HL-60 (cell line): ENCODE results near the gene PANK4.

Experiments used
- DNase-seq, 2 experiments: peaks; one replicate each; pipeline ENCODE4 v3.0.0-alpha.2; 2010 to 2020; ENCODE audit warnings: low read depth in 1 of 2, low spot score in 1 of 2
- H3K27ac ChIP-seq: fragments of 250-450 bp; sonication (Bioruptor Pico); replicated peaks from 2 replicates; pipeline ENCODE4 v1.5.1; 2020; ENCODE audit warnings: mild to moderate bottlenecking, moderate library complexity
- H3K27me3 ChIP-seq: fragments of 250-450 bp; sonication (Bioruptor Pico); 2 replicates; pipeline ENCODE4 v1.5.1; 2021; ENCODE audit warnings: mild to moderate bottlenecking, moderate library complexity; ENCODE audit not compliant: insufficient read depth, poor library complexity, severe bottlenecking
- H3K4me3 ChIP-seq: replicated peaks from 2 replicates; pipeline ENCODE4 v1.5.1; 2011; ENCODE audit warnings: mild to moderate bottlenecking, control low read depth, low read length; ENCODE audit not compliant: insufficient read depth
- GABPA ChIP-seq: IDR thresholded peaks from 2 replicates; pipeline ENCODE4 v1.6.1; 2012; ENCODE audit warnings: low read depth
- POLR2AphosphoS5 ChIP-seq: IDR thresholded peaks from 2 replicates; pipeline ENCODE4 v1.6.1; 2012; ENCODE audit warnings: low read depth
- REST ChIP-seq: IDR thresholded peaks from 2 replicates; pipeline ENCODE4 v1.6.1; 2012; ENCODE audit warnings: low read depth; ENCODE audit not compliant: insufficient replicate concordance
- SPI1 ChIP-seq: IDR thresholded peaks from 2 replicates; pipeline ENCODE4 v1.6.1; 2012; ENCODE audit warnings: low read depth, mild to moderate bottlenecking, borderline replicate concordance
- TF ChIP-seq, protein P1 (sequence below): IDR thresholded peaks from one replicate; pipeline ENCODE4 v1.5.1; 2011; ENCODE audit warnings: low read length, control low read depth, inconsistent platforms; ENCODE audit not compliant: insufficient read depth

The PANK4 gene

DNA sequence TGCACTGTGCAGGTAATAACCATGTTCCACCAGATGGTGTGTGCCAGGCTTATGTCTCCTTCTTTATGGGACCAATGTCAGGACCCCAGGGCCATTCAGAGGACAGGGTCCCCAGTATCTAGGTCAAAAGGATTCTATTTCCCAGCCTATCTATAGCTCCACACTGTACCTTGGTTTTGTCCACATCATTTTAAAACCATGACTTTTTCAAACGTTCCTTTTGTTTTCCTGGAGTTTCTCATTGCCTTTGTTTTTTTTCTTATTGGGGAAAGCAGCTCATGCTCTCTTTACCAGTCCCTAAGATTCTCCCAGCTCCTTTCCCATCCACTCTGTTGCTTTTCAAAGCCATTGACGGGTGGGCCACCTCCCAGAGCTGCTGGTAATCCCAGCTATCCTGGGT is 37.7 kb downstream of the PANK4 start:
- Histone ChIP-seq H3K4me3 (no peak overlapping the region), H3K27me3 (peaks cover 6% of the 10 kb centered on the region), H3K27ac (no peak overlapping the region)
- no peak for DNase-seq
- TF ChIP-seq, protein P1, sequence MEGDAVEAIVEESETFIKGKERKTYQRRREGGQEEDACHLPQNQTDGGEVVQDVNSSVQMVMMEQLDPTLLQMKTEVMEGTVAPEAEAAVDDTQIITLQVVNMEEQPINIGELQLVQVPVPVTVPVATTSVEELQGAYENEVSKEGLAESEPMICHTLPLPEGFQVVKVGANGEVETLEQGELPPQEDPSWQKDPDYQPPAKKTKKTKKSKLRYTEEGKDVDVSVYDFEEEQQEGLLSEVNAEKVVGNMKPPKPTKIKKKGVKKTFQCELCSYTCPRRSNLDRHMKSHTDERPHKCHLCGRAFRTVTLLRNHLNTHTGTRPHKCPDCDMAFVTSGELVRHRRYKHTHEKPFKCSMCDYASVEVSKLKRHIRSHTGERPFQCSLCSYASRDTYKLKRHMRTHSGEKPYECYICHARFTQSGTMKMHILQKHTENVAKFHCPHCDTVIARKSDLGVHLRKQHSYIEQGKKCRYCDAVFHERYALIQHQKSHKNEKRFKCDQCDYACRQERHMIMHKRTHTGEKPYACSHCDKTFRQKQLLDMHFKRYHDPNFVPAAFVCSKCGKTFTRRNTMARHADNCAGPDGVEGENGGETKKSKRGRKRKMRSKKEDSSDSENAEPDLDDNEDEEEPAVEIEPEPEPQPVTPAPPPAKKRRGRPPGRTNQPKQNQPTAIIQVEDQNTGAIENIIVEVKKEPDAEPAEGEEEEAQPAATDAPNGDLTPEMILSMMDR, result no peak
- TF ChIP-seq SPI1 (no peak), REST (no peak), GABPA (no peak), POLR2AphosphoS5 (no peak)

DNA sequence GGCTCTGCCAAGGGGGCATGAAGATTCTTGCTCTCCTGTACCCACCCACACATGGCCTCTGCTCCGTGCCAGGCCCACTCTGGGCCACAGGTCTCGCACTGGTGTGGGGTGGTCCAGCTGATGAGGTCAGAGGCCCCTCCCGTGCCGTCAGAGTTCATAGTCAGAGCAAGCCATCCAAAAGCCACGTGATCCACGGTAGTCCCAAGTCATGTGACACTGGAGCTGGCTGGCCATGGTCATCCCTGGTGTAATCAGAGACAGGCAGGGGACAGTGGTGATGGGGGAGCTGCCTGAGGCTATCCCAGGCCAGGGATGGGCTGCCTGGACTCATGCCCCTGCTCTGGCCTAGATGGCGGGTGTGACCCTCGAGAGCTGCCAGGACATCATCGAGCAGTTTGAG is 39.8 kb downstream of the PANK4 start:
- TF ChIP-seq, protein P1, result no peak
- TF ChIP-seq GABPA (no peak), POLR2AphosphoS5 (no peak), REST (no peak), SPI1 (no peak)
- Histone ChIP-seq H3K27me3 (no peaks in the 10 kb centered on the region), H3K27ac (no peak overlapping the region), H3K4me3 (no peak overlapping the region)
- DNase-seq, result no peak

DNA sequence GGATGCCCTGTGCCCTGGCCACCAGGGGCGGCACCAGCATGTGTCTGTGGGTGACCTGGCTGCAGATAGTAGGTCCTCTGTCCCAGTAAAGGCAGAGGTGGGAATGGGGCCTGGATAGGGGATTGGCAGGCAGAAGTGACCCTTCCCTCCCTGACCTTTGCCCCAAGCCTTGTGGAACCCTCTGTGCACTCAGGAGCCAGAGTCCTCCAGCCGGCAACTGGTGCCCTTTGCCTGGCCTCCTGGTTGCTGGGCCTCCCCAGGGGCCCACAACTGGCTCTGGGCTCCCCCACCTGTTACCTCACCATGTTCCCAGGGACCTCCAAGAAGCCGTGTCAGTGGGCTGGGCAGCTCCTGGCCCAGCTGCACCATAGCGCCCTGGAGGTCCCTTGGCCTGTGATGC is 40.4 kb downstream of the PANK4 start:
- no peak for DNase-seq
- no peak overlapping the region for H3K27ac ChIP-seq
- TF ChIP-seq, protein P1, result no peak
- no peak for TF ChIP-seq SPI1
- TF ChIP-seq REST, result no peak
- H3K4me3 ChIP-seq, result no peak overlapping the region
- no peaks in the 10 kb centered on the region for H3K27me3 ChIP-seq
